Tibial artery (tissue), 4 donors: ENCODE data around the gene NRL.
"Not testable (repeated sequence)": the region's sequence is repeated elsewhere in the genome, so short reads cannot be mapped to it uniquely, and the experiment has no call there.

ENCODE experiments used
- DNase-seq, 2 donors: peaks; one replicate each; pipeline ENCODE4 v3.0.0-alpha.2; 2019
- H3K27ac ChIP-seq, 2 donors: fragments of 200-600 bp; sonication (generic) in 1 of 2; 1 replicate in 1 of 2; 2 replicates in 1 of 2; pipeline ENCODE4 v1.5.1; 2018 to 2019; ENCODE audit warnings: mild to moderate bottlenecking in 1 of 2
- H3K27me3 ChIP-seq, 2 donors: fragments of 200-600 bp; sonication (generic) in 1 of 2; one replicate each; pipeline versions ENCODE4 v1.5.1 to v1.6.0; 2016 to 2019
- H3K36me3 ChIP-seq, 3 donors: fragments of 200-600 bp; sonication (generic) in 2 of 3; one replicate each; pipeline ENCODE4 v1.5.1; 2016 to 2019; ENCODE audit warnings: mild to moderate bottlenecking in 2 of 3
- H3K4me1 ChIP-seq, 4 donors: fragments of 200-600 bp; sonication (generic) in 2 of 4; 1 replicate in 3 of 4; 2 replicates in 1 of 4; pipeline ENCODE4 v1.5.1; 2016 to 2019
- H3K4me3 ChIP-seq, 2 donors: fragments of 200-600 bp; sonication (generic) in 1 of 2; 1 replicate in 1 of 2; 2 replicates in 1 of 2; pipeline ENCODE4 v1.5.1; 2018 to 2019; ENCODE audit warnings: mild to moderate bottlenecking in 2 of 2
- H3K9me3 ChIP-seq, 3 donors: fragments of 200-600 bp; sonication (generic) in 1 of 3; one replicate each; pipeline ENCODE4 v1.5.1; 2016 to 2019
- CTCF ChIP-seq, 2 experiments: fragments of 200-600 bp in 1 of 2; fragments of 450-650 bp in 1 of 2; IDR thresholded peaks; one replicate each; pipeline ENCODE4 v1.5.1; 2017 to 2019; ENCODE audit warnings: antibody characterized with exemption in 2 of 2, mild to moderate bottlenecking in 1 of 2, moderate library complexity in 1 of 2
- intact Hi-C: fragments of 100-400 bp; cut with DNase I; formaldehyde crosslinking; loops from one replicate; pipeline ENCODE4 v1.15.0; 2023; ENCODE audit warnings: low total_unique reads

NRL gene

GRCh38 chr14:24108336-24108874, 6.3 kb downstream of the NRL start:
- no peak overlapping the region for H3K4me3 ChIP-seq
- DNase-seq, result no peak
- no peaks in the 10 kb centered on the region for H3K9me3 ChIP-seq
- peaks cover 0 to 10% (median 5%) of the 10 kb centered on the region in 3 donors for H3K36me3 ChIP-seq
- no peak overlapping the region for H3K27ac ChIP-seq
- no peak for TF ChIP-seq CTCF (IDR thresholded peaks at IDR 0.05)
- no peaks in the 10 kb centered on the region for H3K27me3 ChIP-seq
- peaks cover 0 to 8% (median 5%) of the 10 kb centered on the region in 4 donors for H3K4me1 ChIP-seq
- intact Hi-C loops, result loop anchor here (5.0 kb wide), 2 partner anchors 51 to 96 kb away; no protein-coding TSS in a partner anchor

- no peak overlapping the region for H3K4me3 ChIP-seq
- TF ChIP-seq CTCF (IDR thresholded peaks at IDR 0.05), result no peak
- H3K27ac ChIP-seq, result no peak overlapping the region
- H3K9me3 ChIP-seq, result no peaks in the 10 kb centered on the region
- intact Hi-C loops, result loop anchor here (5.0 kb wide), 2 partner anchors 49 to 94 kb away; no protein-coding TSS in a partner anchor
- no peaks in the 10 kb centered on the region for H3K27me3 ChIP-seq
- H3K4me1 ChIP-seq, result peaks cover 0 to 5% (median 4%) of the 10 kb centered on the region in 4 donors
- H3K36me3 ChIP-seq, result peaks cover 0 to 18% (median 13%) of the 10 kb centered on the region in 3 donors
- DNase-seq, result no peak
Measured at GRCh38 chr14:24106672-24107271, 8.0 kb downstream of the NRL start.

GRCh38 chr14:24105609-24106239, 9.0 kb downstream of the NRL start:
- not testable (repeated sequence) for H3K27me3 ChIP-seq, H3K9me3 ChIP-seq, H3K27ac ChIP-seq, H3K4me1 ChIP-seq, DNase-seq, H3K4me3 ChIP-seq
- intact Hi-C loops, result loop anchor here (5.0 kb wide), 2 partner anchors 48 to 93 kb away; no protein-coding TSS in a partner anchor
- H3K36me3 ChIP-seq, result peaks cover 0 to 21% (median 17%) of the 10 kb centered on the region in 3 donors

GRCh38 chr14:24103451-24103850, 11.3 kb downstream of the NRL start:
- Histone ChIP-seq H3K4me1 (no peaks in the 10 kb centered on the region), H3K36me3 (peaks cover 0 to 44% (median 40%) of the 10 kb centered on the region in 3 donors)
- intact Hi-C loops, result no loop called here

GRCh38 chr14:24102357-24103048, 12.2 kb downstream of the NRL start:
- TF ChIP-seq CTCF (IDR thresholded peaks at IDR 0.05), result no peak
- intact Hi-C loops, result no loop called here
- no peak overlapping the region for H3K27ac ChIP-seq
- H3K4me1 ChIP-seq, result no peaks in the 10 kb centered on the region
- H3K27me3 ChIP-seq, result no peaks in the 10 kb centered on the region
- DNase-seq, result no peak
- no peaks in the 10 kb centered on the region for H3K9me3 ChIP-seq
- H3K4me3 ChIP-seq, result no peak overlapping the region
- peaks cover 0 to 49% (median 46%) of the 10 kb centered on the region in 3 donors for H3K36me3 ChIP-seq

More at GRCh38 chr14:24103451-24103850, 11.3 kb downstream of the NRL start:
- no peak for DNase-seq
- no peak for TF ChIP-seq CTCF (IDR thresholded peaks at IDR 0.05)
- no peaks in the 10 kb centered on the region for H3K27me3 ChIP-seq
- H3K9me3 ChIP-seq, result no peaks in the 10 kb centered on the region
- H3K4me3 ChIP-seq, result no peak overlapping the region
- no peak overlapping the region for H3K27ac ChIP-seq
